ENCODE measurements around the gene TNFRSF12A.

DNA sequence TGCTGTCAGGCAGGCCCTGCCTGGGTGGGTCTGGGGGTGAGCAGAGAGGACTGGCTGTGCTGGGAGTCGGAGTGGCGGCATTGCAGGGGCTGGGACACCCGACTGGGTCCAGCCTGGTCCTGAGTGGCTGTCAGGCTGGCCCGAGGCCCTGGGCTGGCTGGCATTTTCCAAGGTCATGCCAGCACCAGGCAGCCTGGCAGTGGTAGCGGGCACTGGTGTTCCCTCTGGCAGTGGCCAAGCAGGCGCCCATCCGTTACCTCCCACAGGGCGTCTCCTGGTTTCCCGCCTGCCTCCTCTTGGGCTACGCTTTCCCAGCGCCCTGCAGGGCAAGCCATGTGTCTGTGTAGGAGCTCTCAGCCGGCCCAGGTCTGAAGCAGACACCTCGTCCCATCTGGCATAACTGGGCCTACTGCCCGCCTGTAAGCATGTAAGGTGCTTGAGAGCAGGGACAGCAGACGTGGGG, 34.2 kb upstream of the TNFRSF12A start:
- TF ChIP-seq, protein P1, sequence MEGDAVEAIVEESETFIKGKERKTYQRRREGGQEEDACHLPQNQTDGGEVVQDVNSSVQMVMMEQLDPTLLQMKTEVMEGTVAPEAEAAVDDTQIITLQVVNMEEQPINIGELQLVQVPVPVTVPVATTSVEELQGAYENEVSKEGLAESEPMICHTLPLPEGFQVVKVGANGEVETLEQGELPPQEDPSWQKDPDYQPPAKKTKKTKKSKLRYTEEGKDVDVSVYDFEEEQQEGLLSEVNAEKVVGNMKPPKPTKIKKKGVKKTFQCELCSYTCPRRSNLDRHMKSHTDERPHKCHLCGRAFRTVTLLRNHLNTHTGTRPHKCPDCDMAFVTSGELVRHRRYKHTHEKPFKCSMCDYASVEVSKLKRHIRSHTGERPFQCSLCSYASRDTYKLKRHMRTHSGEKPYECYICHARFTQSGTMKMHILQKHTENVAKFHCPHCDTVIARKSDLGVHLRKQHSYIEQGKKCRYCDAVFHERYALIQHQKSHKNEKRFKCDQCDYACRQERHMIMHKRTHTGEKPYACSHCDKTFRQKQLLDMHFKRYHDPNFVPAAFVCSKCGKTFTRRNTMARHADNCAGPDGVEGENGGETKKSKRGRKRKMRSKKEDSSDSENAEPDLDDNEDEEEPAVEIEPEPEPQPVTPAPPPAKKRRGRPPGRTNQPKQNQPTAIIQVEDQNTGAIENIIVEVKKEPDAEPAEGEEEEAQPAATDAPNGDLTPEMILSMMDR (IDR thresholded peaks at IDR 0.05) = no peak
- TF ChIP-seq POLR2A (IDR thresholded peaks at IDR 0.05) = no peak
- TF ChIP-seq POLR2AphosphoS5 (IDR thresholded peaks at IDR 0.05; ENCODE audit: insufficient read depth in 1 of 2, low read depth in 1 of 2) = no peak

Data from vagina (tissue), 2 donors.